ENCODE data around the gene HSD17B4. TPM values are rescaled to one million over a fixed set of nuclear protein-coding genes. Genes with fewer than 3 reads are reported as not detected.

The HSD17B4 gene
- total and polyA plus RNA-seq, 2 of the 13 experiments (the other 11 are each of a cell fraction or from before 2014, with no cell fraction given), result 178 to 399 TPM

DNA sequence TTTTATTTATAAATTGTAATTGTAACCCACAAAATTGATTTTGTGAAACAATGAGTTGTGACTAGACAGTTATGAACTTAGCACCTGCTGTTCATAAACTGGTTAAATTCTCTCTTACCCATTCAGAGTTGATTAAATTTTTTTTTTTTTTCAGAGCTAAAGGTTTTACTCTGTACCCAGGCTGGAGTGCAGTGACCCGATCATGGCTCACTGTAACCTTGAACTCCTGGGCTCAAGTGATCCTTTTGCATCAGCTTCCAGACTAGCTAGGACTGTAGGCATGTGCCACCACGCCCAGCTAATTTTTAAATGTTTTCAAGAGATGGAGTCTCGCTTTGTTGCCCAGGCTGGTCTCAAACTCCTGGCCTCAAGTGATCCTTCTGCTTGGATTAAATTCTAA, 1.9 kb downstream of the HSD17B4 start (continued):
- TF ChIP-seq, protein P1, sequence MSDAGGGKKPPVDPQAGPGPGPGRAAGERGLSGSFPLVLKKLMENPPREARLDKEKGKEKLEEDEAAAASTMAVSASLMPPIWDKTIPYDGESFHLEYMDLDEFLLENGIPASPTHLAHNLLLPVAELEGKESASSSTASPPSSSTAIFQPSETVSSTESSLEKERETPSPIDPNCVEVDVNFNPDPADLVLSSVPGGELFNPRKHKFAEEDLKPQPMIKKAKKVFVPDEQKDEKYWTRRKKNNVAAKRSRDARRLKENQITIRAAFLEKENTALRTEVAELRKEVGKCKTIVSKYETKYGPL (CRISPR knock-in tag; IDR thresholded peaks at IDR 0.05), result no peak
- TF ChIP-seq, protein P2, sequence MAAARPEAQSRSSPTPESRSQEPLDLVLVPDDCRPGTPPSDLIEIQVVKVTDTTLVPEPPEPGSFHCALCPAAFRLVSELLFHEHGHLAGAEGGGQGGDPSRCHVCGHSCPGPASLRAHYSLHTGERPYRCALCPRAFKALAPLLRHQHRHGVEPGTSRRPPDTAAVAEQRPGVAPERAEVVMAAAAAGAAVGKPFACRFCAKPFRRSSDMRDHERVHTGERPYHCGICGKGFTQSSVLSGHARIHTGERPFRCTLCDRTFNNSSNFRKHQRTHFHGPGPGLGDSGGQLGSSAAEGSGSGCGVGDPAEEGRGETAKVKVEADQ (CRISPR knock-in tag; IDR thresholded peaks at IDR 0.05; ENCODE audit: borderline replicate concordance), result no peak
- TF ChIP-seq ZNF432 (CRISPR knock-in tag; IDR thresholded peaks at IDR 0.05; ENCODE audit: borderline replicate concordance), result no peak
- TF ChIP-seq IRX3 (CRISPR knock-in tag; IDR thresholded peaks at IDR 0.05; ENCODE audit: borderline replicate concordance, low read depth), result no peak
- no peak for TF ChIP-seq RBFOX2 (IDR thresholded peaks at IDR 0.05; ENCODE audit: low read depth, low read length)
- TF ChIP-seq, protein P3, sequence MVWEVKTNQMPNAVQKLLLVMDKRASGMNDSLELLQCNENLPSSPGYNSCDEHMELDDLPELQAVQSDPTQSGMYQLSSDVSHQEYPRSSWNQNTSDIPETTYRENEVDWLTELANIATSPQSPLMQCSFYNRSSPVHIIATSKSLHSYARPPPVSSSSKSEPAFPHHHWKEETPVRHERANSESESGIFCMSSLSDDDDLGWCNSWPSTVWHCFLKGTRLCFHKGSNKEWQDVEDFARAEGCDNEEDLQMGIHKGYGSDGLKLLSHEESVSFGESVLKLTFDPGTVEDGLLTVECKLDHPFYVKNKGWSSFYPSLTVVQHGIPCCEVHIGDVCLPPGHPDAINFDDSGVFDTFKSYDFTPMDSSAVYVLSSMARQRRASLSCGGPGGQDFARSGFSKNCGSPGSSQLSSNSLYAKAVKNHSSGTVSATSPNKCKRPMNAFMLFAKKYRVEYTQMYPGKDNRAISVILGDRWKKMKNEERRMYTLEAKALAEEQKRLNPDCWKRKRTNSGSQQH (CRISPR knock-in tag; IDR thresholded peaks at IDR 0.05; ENCODE audit: low read depth), result no peak
- no peak for TF ChIP-seq ZNF274 (CRISPR knock-in tag; IDR thresholded peaks at IDR 0.05)
- TF ChIP-seq KLF15 (CRISPR knock-in tag; IDR thresholded peaks at IDR 0.05; ENCODE audit: borderline replicate concordance), result no peak
- TF ChIP-seq SMAD9 (CRISPR knock-in tag; IDR thresholded peaks at IDR 0.05), result no peak
- no peak for TF ChIP-seq IKZF4 (CRISPR knock-in tag; IDR thresholded peaks at IDR 0.05; ENCODE audit: borderline replicate concordance, low read depth, not compliant biosample characterization)
- TF ChIP-seq, protein P4, sequence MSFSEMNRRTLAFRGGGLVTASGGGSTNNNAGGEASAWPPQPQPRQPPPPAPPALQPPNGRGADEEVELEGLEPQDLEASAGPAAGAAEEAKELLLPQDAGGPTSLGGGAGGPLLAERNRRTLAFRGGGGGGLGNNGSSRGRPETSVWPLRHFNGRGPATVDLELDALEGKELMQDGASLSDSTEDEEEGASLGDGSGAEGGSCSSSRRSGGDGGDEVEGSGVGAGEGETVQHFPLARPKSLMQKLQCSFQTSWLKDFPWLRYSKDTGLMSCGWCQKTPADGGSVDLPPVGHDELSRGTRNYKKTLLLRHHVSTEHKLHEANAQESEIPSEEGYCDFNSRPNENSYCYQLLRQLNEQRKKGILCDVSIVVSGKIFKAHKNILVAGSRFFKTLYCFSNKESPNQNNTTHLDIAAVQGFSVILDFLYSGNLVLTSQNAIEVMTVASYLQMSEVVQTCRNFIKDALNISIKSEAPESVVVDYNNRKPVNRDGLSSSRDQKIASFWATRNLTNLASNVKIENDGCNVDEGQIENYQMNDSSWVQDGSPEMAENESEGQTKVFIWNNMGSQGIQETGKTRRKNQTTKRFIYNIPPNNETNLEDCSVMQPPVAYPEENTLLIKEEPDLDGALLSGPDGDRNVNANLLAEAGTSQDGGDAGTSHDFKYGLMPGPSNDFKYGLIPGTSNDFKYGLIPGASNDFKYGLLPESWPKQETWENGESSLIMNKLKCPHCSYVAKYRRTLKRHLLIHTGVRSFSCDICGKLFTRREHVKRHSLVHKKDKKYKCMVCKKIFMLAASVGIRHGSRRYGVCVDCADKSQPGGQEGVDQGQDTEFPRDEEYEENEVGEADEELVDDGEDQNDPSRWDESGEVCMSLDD (CRISPR knock-in tag; IDR thresholded peaks at IDR 0.05; ENCODE audit: borderline replicate concordance), result no peak
- TF ChIP-seq, protein P5, sequence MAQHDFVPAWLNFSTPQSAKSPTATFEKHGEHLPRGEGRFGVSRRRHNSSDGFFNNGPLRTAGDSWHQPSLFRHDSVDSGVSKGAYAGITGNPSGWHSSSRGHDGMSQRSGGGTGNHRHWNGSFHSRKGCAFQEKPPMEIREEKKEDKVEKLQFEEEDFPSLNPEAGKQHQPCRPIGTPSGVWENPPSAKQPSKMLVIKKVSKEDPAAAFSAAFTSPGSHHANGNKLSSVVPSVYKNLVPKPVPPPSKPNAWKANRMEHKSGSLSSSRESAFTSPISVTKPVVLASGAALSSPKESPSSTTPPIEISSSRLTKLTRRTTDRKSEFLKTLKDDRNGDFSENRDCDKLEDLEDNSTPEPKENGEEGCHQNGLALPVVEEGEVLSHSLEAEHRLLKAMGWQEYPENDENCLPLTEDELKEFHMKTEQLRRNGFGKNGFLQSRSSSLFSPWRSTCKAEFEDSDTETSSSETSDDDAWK (CRISPR knock-in tag; IDR thresholded peaks at IDR 0.05), result no peak
- no peak for TF ChIP-seq U2AF1 (optimal IDR thresholded peaks at IDR 0.05; ENCODE audit: low read depth, low read length)
- TF ChIP-seq, protein P6, sequence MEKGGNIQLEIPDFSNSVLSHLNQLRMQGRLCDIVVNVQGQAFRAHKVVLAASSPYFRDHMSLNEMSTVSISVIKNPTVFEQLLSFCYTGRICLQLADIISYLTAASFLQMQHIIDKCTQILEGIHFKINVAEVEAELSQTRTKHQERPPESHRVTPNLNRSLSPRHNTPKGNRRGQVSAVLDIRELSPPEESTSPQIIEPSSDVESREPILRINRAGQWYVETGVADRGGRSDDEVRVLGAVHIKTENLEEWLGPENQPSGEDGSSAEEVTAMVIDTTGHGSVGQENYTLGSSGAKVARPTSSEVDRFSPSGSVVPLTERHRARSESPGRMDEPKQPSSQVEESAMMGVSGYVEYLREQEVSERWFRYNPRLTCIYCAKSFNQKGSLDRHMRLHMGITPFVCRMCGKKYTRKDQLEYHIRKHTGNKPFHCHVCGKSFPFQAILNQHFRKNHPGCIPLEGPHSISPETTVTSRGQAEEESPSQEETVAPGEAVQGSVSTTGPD (CRISPR knock-in tag; IDR thresholded peaks at IDR 0.05), result no peak
- TF ChIP-seq MAZ (IDR thresholded peaks at IDR 0.05; ENCODE audit: borderline replicate concordance, low read depth, low read length), result no peak
- TF ChIP-seq MAZ (CRISPR knock-in tag; IDR thresholded peaks at IDR 0.05; ENCODE audit: low read depth), result no peak
- 0 out of 2 replicates have a peak, but pooled peaks have one; percentile 32 for TF ChIP-seq NCOA2 (CRISPR knock-in tag; IDR thresholded peaks at IDR 0.05)
- no peak for TF ChIP-seq HMG20B (CRISPR knock-in tag; conservative IDR thresholded peaks at IDR 0.05)
- TF ChIP-seq ZNF44 (CRISPR knock-in tag; IDR thresholded peaks at IDR 0.05), result no peak
- no peak for TF ChIP-seq ZNF629 (CRISPR knock-in tag; conservative IDR thresholded peaks at IDR 0.05)
- no peak for TF ChIP-seq SOX13 (IDR thresholded peaks at IDR 0.05)
- TF ChIP-seq SOX13 (CRISPR knock-in tag; conservative IDR thresholded peaks at IDR 0.05 in 1 of 2, IDR thresholded peaks at IDR 0.05 in 1 of 2), result 0 out of 4 replicates have a peak, but pooled peaks of 1 of the 2 experiments have one; percentile 18
